ENCODE measurements around the gene SIRPD.
"Not testable (repeated sequence)": the region's sequence is repeated elsewhere in the genome, so short reads cannot be mapped to it uniquely, and the experiment has no call there.

Gene SIRPD

GRCh38 chr20:1537731-1538058 lies 19.8 kb downstream of the SIRPD start:
- no peak for DNase-seq (ENCODE audit: low read depth, low spot score)

- DNase-seq (ENCODE audit: low read depth, low spot score), result no peak
Observed at GRCh38 chr20:1536893-1537730, 20.4 kb downstream of the SIRPD start.

- no peak for DNase-seq (ENCODE audit: low read depth, low spot score)
Observed at GRCh38 chr20:1535420-1536175, 21.9 kb downstream of the SIRPD start.

GRCh38 chr20:1534526-1534925 lies 23.0 kb downstream of the SIRPD start:
- DNase-seq (ENCODE audit: low read depth, low spot score), result no peak

- DNase-seq (ENCODE audit: low read depth, low spot score), result no peak
Observed at GRCh38 chr20:1533059-1533458, 24.4 kb downstream of the SIRPD start.

- DNase-seq (ENCODE audit: low read depth, low spot score), result no peak
Observed at GRCh38 chr20:1528811-1529210, 28.7 kb downstream of the SIRPD start.

- DNase-seq (ENCODE audit: low read depth, low spot score), result no peak
Observed at GRCh38 chr20:1527923-1528322, 29.6 kb downstream of the SIRPD start.

- no peak for DNase-seq (ENCODE audit: low read depth, low spot score)
Observed at GRCh38 chr20:1526896-1527295, 30.6 kb downstream of the SIRPD start.

- DNase-seq (ENCODE audit: low read depth, low spot score), result no peak
Observed at GRCh38 chr20:1526310-1526709, 31.2 kb downstream of the SIRPD start.

- DNase-seq (ENCODE audit: low read depth, low spot score), result no peak
Observed at GRCh38 chr20:1524004-1524403, 33.5 kb downstream of the SIRPD start.

- no peak for DNase-seq (ENCODE audit: low read depth, low spot score)
Observed at GRCh38 chr20:1517010-1517409, 40.5 kb downstream of the SIRPD start.

GRCh38 chr20:1513801-1514200 lies 43.7 kb downstream of the SIRPD start:
- DNase-seq (ENCODE audit: low read depth, low spot score), result no peak

GRCh38 chr20:1509237-1509636 lies 48.3 kb downstream of the SIRPD start:
- DNase-seq (ENCODE audit: low read depth, low spot score), result no peak

GRCh38 chr20:1508574-1508973 lies 48.9 kb downstream of the SIRPD start:
- DNase-seq (ENCODE audit: low read depth, low spot score), result no peak

- DNase-seq (ENCODE audit: low read depth, low spot score), result no peak
Observed at GRCh38 chr20:1507276-1507675, 50.2 kb downstream of the SIRPD start.

GRCh38 chr20:1505871-1506270 lies 51.6 kb downstream of the SIRPD start:
- no peak for DNase-seq (ENCODE audit: low read depth, low spot score)

GRCh38 chr20:1505361-1505760 lies 52.1 kb downstream of the SIRPD start:
- no peak for DNase-seq (ENCODE audit: low read depth, low spot score)

GRCh38 chr20:1503564-1504227 lies 53.8 kb downstream of the SIRPD start:
- DNase-seq (ENCODE audit: low read depth, low spot score), result peak; percentile 93

GRCh38 chr20:1500496-1500895 lies 57.0 kb downstream of the SIRPD start:
- DNase-seq (ENCODE audit: low read depth, low spot score), result no peak

GRCh38 chr20:1499528-1500420 lies 57.7 kb downstream of the SIRPD start:
- DNase-seq (ENCODE audit: low read depth, low spot score), result no peak

GRCh38 chr20:1497371-1497770 lies 60.1 kb downstream of the SIRPD start:
- DNase-seq (ENCODE audit: low read depth, low spot score), result not testable (repeated sequence)

GRCh38 chr20:1496930-1497329 lies 60.6 kb downstream of the SIRPD start:
- DNase-seq (ENCODE audit: low read depth, low spot score), result no peak

Measured in astrocyte of the hippocampus (primary cell).